Ishikawa (cell line): ENCODE results near the gene LDB3.

Experiments
- CEBPB ChIP-seq: IDR thresholded peaks from 2 replicates; pipeline ENCODE4 v1.6.1; 2012
- EP300 ChIP-seq: IDR thresholded peaks from 2 replicates; pipeline ENCODE4 v1.6.1; 2012; ENCODE audit warnings: borderline replicate concordance
- NFIC ChIP-seq: IDR thresholded peaks from 2 replicates; pipeline ENCODE4 v1.6.1; 2012
- TAF1 ChIP-seq: IDR thresholded peaks from 2 replicates; pipeline ENCODE4 v1.6.1; 2012; ENCODE audit warnings: low read depth, mild to moderate bottlenecking
- TEAD4 ChIP-seq: IDR thresholded peaks from 2 replicates; pipeline ENCODE4 v1.6.1; 2012
- YY1 ChIP-seq: IDR thresholded peaks from 2 replicates; pipeline ENCODE4 v1.6.1; 2012; ENCODE audit warnings: low read depth

- no peak for TF ChIP-seq CEBPB
- TF ChIP-seq TEAD4 = no peak
- no peak for TF ChIP-seq YY1
- no peak for TF ChIP-seq EP300
- no peak for TF ChIP-seq NFIC
- no peak for TF ChIP-seq TAF1
Observed at GRCh38 chr10:86685416-86685815, 17.1 kb downstream of the LDB3 start.
